A673 (cell line): ENCODE results near the gene TTN.

Experiments used
- CTCF ChIP-seq: fragments of 300-800, 200-600 bp; sonication (generic); conservative IDR thresholded peaks from 2 replicates; pipeline ENCODE4 v1.5.1; 2017; ENCODE audit warnings: low read depth, mild to moderate bottlenecking, antibody characterized with exemption, low read length, moderate library complexity, mixed read lengths
- EZH2 ChIP-seq: fragments of 200-600 bp; sonication (generic); IDR thresholded peaks from 2 replicates; pipeline ENCODE4 v1.6.1; 2017; ENCODE audit warnings: borderline replicate concordance, low read depth, mild to moderate bottlenecking, mixed read lengths, antibody characterized with exemption, low read length; ENCODE audit not compliant: poor library complexity, severe bottlenecking

GRCh38 chr2:178630581-178630980 is 176.6 kb downstream of the TTN start:
- TF ChIP-seq CTCF, result no peak
- TF ChIP-seq EZH2, result no peak
